HepG2 (cell line): ENCODE data around the gene KCNQ2. TPM values are rescaled to one million over a fixed set of nuclear protein-coding genes. Genes with fewer than 3 reads are reported as not detected.

Experiments
- ATAC-seq: fragments of 200-7000 bp; cut with Tn5 transposase; 3 replicates; pipeline ENCODE4 v1.9.1; 2020; ENCODE audit warnings: mild to moderate bottlenecking, moderate library complexity
- BruUV-seq: library from RNA; stranded (reverse); fragments of 400-500 nt; replicated peaks from 2 replicates; lab custom pipeline; 2021; lab: Mats Ljungman, UMichigan
- CTCF ChIA-PET: fragments of 300-600 bp; formaldehyde crosslinking; extraction: SDS; loops from one replicate; lab custom pipeline; 2021; ENCODE audit warnings: low total read pairs, inconsistent platforms, low intra/inter-chr PET ratio; lab: Yijun Ruan, JAX
- POLR2A ChIA-PET: fragments of 350-600 bp; sonication (Branson Sonifier 250); formaldehyde crosslinking; loops from one replicate; lab custom pipeline; 2020; ENCODE audit warnings: antibody characterized with exemption, inconsistent platforms; lab: Yijun Ruan, JAX
- DNase-seq: peaks from one replicate; pipeline ENCODE4 v3.0.0-alpha.2; 2015; ENCODE audit warnings: low spot score
- FAIRE-seq: peaks from 3 replicates; lab custom pipeline; 2011; peaks lifted over from hg19 to GRCh38; lab: Jason Lieb, UNC
- H2AFZ ChIP-seq: one replicate; pipeline ENCODE4 v1.6.1; 2011; ENCODE audit warnings: low read length, inconsistent platforms
- H3K27ac ChIP-seq: fragments of 300-600 bp; 3 replicates; pipeline ENCODE4 v1.8.0; 2011; ENCODE audit warnings: mixed run types, mild to moderate bottlenecking, mixed read lengths, low read length, inconsistent platforms; ENCODE audit not compliant: insufficient read depth; ENCODE audit errors: extremely low read length
- H3K27me3 ChIP-seq, 2 experiments: fragments of 200-600 bp in 1 of 2; 2 replicates in 1 of 2; 3 replicates in 1 of 2; pipeline versions ENCODE4 v1.6.0 to v1.8.0; 2011; ENCODE audit warnings: low read length in 2 of 2, mild to moderate bottlenecking in 2 of 2, moderate library complexity in 2 of 2, inconsistent platforms in 1 of 2; ENCODE audit not compliant: insufficient read depth in 2 of 2, control insufficient read depth in 1 of 2
- H3K36me3 ChIP-seq, 2 experiments: fragments of 200-600 bp in 1 of 2; replicated peaks in 1 of 2; 2 replicates in 1 of 2; 3 replicates in 1 of 2; pipeline versions ENCODE4 v1.5.1 to v1.8.0; 2011; ENCODE audit warnings: low read length in 2 of 2, inconsistent platforms in 1 of 2; ENCODE audit not compliant: insufficient read depth in 2 of 2, control insufficient read depth in 1 of 2
- H3K4me1 ChIP-seq: 2 replicates; pipeline ENCODE4 v1.5.1; 2012; ENCODE audit warnings: low read length, inconsistent platforms; ENCODE audit not compliant: insufficient read depth
- H3K4me2 ChIP-seq: 2 replicates; pipeline ENCODE4 v1.6.0; 2011; ENCODE audit warnings: low read depth, low read length, inconsistent platforms
- H3K4me3 ChIP-seq, 3 experiments: fragments of 200-600 bp in 1 of 3; sonication (generic), shearing (Covaris generic) in 1 of 3; replicated peaks in 1 of 3; 2 replicates each; pipeline ENCODE4 v1.5.1; 2011 to 2016; ENCODE audit warnings: low read length in 3 of 3, inconsistent platforms in 2 of 3, low read depth in 2 of 3, mild to moderate bottlenecking in 2 of 3, control low read depth in 1 of 3, mixed read lengths in 1 of 3; ENCODE audit not compliant: insufficient read depth in 1 of 3
- H3K79me2 ChIP-seq: one replicate; pipeline ENCODE4 v1.6.1; 2011; ENCODE audit warnings: low read length, inconsistent platforms; ENCODE audit not compliant: insufficient read depth
- H3K9ac ChIP-seq: 2 replicates; pipeline ENCODE4 v1.6.0; 2011; ENCODE audit warnings: mild to moderate bottlenecking, low read depth, low read length, inconsistent platforms; ENCODE audit not compliant: insufficient read depth
- H3K9me3 ChIP-seq: 2 replicates; pipeline ENCODE4 v1.5.1; 2012; ENCODE audit warnings: mild to moderate bottlenecking, low read length
- H4K20me1 ChIP-seq: 2 replicates; pipeline ENCODE4 v1.6.0; 2011; ENCODE audit warnings: inconsistent platforms, mild to moderate bottlenecking, low read length, moderate library complexity; ENCODE audit not compliant: insufficient read depth
- FOXP4 ChIP-seq: sonication (generic); formaldehyde crosslinking; IDR thresholded peaks from 2 replicates; pipeline ENCODE4 v1.4.0; 2020; ENCODE audit warnings: missing genetic modification reagents
- ZFP1 ChIP-seq: IDR thresholded peaks from 2 replicates; pipeline ENCODE4 v1.6.1; 2016
- ZNF430 ChIP-seq: sonication (generic); formaldehyde crosslinking; IDR thresholded peaks from 2 replicates; pipeline ENCODE4 v1.9.0; 2021; ENCODE audit warnings: mild to moderate bottlenecking, missing genetic modification reagents
- ZNF589 ChIP-seq: sonication (generic); formaldehyde crosslinking; conservative IDR thresholded peaks from 2 replicates; pipeline ENCODE4 v1.8.0; 2022; ENCODE audit warnings: mild to moderate bottlenecking, moderate library complexity, missing genetic modification reagents
- ZNF660 ChIP-seq: sonication (generic); formaldehyde crosslinking; IDR thresholded peaks from 2 replicates; pipeline ENCODE4 v1.5.1; 2020; ENCODE audit warnings: mild to moderate bottlenecking, low read depth, missing genetic modification reagents, borderline replicate concordance
- WGBS: methylation state at CpG from one replicate; pipeline ENCODE4 v1.1.6; 2017; ENCODE audit warnings: low lambda C conversion rate; 5-methylcytosine and 5-hydroxymethylcytosine counted together
- in situ Hi-C: cut with HindIII; loops from 2 replicates; pipeline ENCODE4 v1.10.0; 2017; ENCODE audit warnings: low pct_unique_long_range_greater_than_20kb; ENCODE audit not compliant: extremely low pct_ligation_motif_present
- intact Hi-C: fragments of 100-400 bp; cut with micrococcal nuclease; formaldehyde crosslinking; loops from one replicate; pipeline ENCODE4 v1.10.0; 2022; ENCODE audit not compliant: unreplicated experiment
- polyA plus RNA-seq, 8 experiments: library from polyadenylated mRNA; depleted of rRNA in 3 of 8; stranded (reverse) in 7 of 8; unstranded in 1 of 8; fragments of >200 nt; fragmentation: Illumina TruSeq in 4 of 8; extraction: Trizol in 4 of 8; gene quantifications; 2 replicates each; pipeline versions ENCODE4 v1.2.1 to v1.2.3, GENCODE V29; 2011 to 2016; ENCODE audit warnings: low read depth in 4 of 8, missing spikeins in 1 of 8, mixed read lengths in 1 of 8; ENCODE audit not compliant: insufficient read depth in 1 of 8
- total RNA-seq, 5 experiments: library from RNA; depleted of rRNA; stranded (reverse); fragments of >200 nt; fragmentation: Illumina TruSeq; extraction: Trizol; gene quantifications; 2 replicates each; pipeline ENCODE4 v1.2.3, GENCODE V29; 2016; ENCODE audit warnings: low read depth in 1 of 5

The KCNQ2 gene
- total and polyA plus RNA-seq, 2 of the 13 experiments (the other 11 are each of a cell fraction or from before 2014, with no cell fraction given), result not detected

DNA sequence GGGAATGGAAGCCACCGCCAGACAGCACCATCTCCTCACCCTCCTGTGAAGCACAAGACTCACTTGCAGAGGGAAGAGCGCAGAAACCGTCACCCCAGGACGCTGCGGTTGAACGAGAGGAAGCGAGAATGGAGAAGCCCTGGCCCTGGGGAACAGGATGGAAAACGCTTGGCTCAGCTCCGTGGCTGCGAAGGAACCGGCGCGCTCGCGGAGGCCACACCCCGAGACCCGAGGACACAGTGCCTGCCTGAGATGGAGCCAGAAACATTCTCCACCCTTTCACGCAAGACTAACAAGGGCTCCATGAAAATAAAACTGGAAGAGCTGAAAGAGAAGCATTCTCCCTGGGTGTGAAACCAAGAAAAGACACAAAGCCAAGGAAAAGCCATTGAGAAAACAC is 86.0 kb downstream of the KCNQ2 start (continued):
- TF ChIP-seq FOXP4 (CRISPR knock-in tag) (no peak), ZNF430 (CRISPR knock-in tag) (no peak), ZNF589 (CRISPR knock-in tag) (no peak)

- Histone ChIP-seq H3K36me3 (no peaks in the 10 kb centered on the region), H2AFZ (no peak overlapping the region), H3K4me1 (no peaks in the 10 kb centered on the region), H3K4me3 (no peak overlapping the region), H3K4me2 (no peak overlapping the region), H3K9ac (no peak overlapping the region), H4K20me1 (peaks cover 11% of the 10 kb centered on the region; the same call in 1 of the 2 replicates), H3K27me3 (peaks cover 8 to 29% of the 10 kb centered on the region in 2 experiments; a peak in 3 of 5 replicates), H3K79me2 (no peaks in the 10 kb centered on the region), H3K27ac (no peak overlapping the region), H3K9me3 (peaks cover 29% of the 10 kb centered on the region)
- DNase-seq (no peak), ATAC-seq (no peak), FAIRE-seq (no peak)
- CTCF ChIA-PET, result no interaction called here
- 25% methylated on average over 6 of the region's 6 CpGs for WGBS
- intact Hi-C loops (loop anchor here (5.0 kb wide), 1 partner anchor 89 kb away; no protein-coding TSS in a partner anchor), in situ Hi-C loops (no loop called here)
- no TSS peak for BruUV-seq
- POLR2A ChIA-PET, result no interaction called here
- TF ChIP-seq ZNF430 (CRISPR knock-in tag) (no peak), ZNF660 (CRISPR knock-in tag) (no peak), ZFP1 (CRISPR knock-in tag) (peak; percentile 97)
These were observed 86.6 kb downstream of the KCNQ2 start for GRCh38 chr20:63385819-63386218.
